ENCODE data around the gene SLC15A4. TPM values are rescaled to one million over a fixed set of nuclear protein-coding genes. Genes with fewer than 3 reads are reported as not detected.
A peak's percentile ranks its signal among the peaks of the same experiment; 100 is the strongest.

Gene SLC15A4
- 10 to 100 TPM; 41.3 to 55.1 (median 43.6) TPM for total RNA-seq

DNA sequence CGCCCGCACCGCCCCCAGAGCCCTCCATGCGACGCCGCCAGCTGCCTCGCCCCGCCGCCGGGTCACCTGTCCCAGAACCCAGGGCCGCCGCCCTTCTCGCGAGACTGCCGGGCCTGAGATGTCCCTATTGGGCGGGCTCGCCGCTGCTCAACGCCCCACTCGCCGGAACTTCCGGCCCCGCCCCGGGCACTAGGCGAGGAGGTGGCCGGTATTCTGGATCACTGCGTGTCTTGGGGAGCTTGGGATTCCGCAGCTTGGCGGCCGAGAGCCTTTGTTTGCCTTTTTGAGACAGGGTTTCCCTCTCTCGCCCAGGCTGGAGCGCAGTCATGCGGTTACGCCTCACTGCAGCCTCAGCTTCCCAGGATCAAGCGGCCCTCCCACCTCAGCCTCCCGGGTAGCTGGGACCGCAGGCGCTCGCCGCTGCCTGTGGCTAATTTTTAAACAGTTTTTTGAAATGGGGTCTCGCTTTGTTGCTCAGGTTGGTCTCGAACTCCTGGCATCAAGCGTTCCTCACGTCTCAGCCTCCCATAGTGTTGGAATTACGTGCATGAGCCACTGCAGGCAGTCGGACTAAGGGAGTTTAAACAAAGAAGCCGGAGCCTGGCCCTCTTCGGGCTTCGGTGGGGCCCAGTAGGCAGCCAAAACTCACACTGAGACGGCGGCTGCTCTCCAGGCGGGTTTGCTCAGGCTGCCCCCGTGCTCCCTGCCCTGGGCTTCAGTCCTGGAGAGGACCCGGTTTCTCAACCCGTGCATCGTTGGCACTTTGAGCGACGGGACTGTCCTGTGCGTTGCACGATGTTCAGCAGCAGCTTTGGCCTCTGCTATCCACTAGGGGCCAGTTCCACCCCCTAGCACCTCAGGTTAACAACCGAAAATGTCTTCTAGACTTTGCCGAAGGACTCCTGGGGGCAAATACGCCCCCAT, at the start of gene SLC15A4:
Gene SLC15A4 (minus strand): TSS at position 43 of the 924 bp plus-strand sequence. CDS start 15 bp downstream, at position 28.
- intact Hi-C loops (cut with DNase I; ENCODE audit: low total_unique reads) = no loop called here
- 6 to 7% methylated on average over 32 to 41 of the region's 63 CpGs for WGBS, 2 donors

DNA sequence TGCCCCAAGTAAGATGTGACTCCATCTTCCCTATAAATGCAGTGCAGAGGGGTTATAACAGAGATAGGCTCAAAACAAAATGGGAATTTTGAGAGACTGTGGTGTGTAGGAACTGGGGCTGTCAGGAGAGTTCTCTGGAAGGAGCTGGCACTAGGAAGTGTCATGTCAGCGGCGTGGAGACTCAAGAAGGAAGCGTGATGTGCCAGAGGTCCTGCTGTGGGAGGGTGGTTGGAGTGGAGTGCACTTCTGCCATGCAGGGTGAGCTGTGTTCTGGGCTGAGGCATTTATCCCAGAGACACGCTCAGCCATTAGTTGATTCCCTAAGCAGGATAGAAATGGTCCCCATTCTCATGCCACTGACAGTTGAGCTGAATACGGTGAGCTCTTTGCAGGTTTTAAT, 48.5 kb upstream of the SLC15A4 start:
- no peak for TF ChIP-seq POLR2A (IDR thresholded peaks at IDR 0.05)
- TF ChIP-seq, protein P1, sequence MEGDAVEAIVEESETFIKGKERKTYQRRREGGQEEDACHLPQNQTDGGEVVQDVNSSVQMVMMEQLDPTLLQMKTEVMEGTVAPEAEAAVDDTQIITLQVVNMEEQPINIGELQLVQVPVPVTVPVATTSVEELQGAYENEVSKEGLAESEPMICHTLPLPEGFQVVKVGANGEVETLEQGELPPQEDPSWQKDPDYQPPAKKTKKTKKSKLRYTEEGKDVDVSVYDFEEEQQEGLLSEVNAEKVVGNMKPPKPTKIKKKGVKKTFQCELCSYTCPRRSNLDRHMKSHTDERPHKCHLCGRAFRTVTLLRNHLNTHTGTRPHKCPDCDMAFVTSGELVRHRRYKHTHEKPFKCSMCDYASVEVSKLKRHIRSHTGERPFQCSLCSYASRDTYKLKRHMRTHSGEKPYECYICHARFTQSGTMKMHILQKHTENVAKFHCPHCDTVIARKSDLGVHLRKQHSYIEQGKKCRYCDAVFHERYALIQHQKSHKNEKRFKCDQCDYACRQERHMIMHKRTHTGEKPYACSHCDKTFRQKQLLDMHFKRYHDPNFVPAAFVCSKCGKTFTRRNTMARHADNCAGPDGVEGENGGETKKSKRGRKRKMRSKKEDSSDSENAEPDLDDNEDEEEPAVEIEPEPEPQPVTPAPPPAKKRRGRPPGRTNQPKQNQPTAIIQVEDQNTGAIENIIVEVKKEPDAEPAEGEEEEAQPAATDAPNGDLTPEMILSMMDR (IDR thresholded peaks at IDR 0.05) = no peak
- H3K4me3 ChIP-seq (ENCODE audit: low read depth, poor library complexity, severe bottlenecking) = no peak overlapping the region
- intact Hi-C loops (cut with DNase I; ENCODE audit: low total_unique reads) = no loop called here
- peak in 1 of 2 donors; percentile 60 for DNase-seq (ENCODE audit: low spot score in 2 of 2)
- 80 to 90% methylated on average over 5 of the region's 5 CpGs for WGBS, 2 donors

More for the DNA sequence above, at the start of gene SLC15A4:
- peak within 1 kb of the TSS; percentile 75 for H3K4me3 ChIP-seq (ENCODE audit: low read depth, poor library complexity, severe bottlenecking)
- DNase-seq (ENCODE audit: low spot score in 2 of 2) = peak; percentile 94 to 99
- TF ChIP-seq, protein P1 (IDR thresholded peaks at IDR 0.05) = no peak
- peak in 1 of 2 donors; percentile 17 for TF ChIP-seq POLR2A (IDR thresholded peaks at IDR 0.05)

- no peak for DNase-seq (ENCODE audit: low spot score in 2 of 2)
- H3K4me3 ChIP-seq (ENCODE audit: low read depth, poor library complexity, severe bottlenecking) = no peak overlapping the region
- intact Hi-C loops (cut with DNase I; ENCODE audit: low total_unique reads) = no loop called here
- 61 to 79% methylated on average over 2 of the region's 2 CpGs for WGBS, 2 donors
- TF ChIP-seq POLR2A (IDR thresholded peaks at IDR 0.05) = no peak
- TF ChIP-seq, protein P1 (IDR thresholded peaks at IDR 0.05) = no peak
Observed at GRCh38 chr12:128871516-128871892, 47.7 kb upstream of the SLC15A4 start.

GRCh38 chr12:128867466-128867865, 43.7 kb upstream of the SLC15A4 start:
- no peak overlapping the region for H3K4me3 ChIP-seq (ENCODE audit: low read depth, poor library complexity, severe bottlenecking)
- DNase-seq (ENCODE audit: low spot score in 2 of 2) = peak in 1 of 2 donors; percentile 77
- TF ChIP-seq POLR2A (IDR thresholded peaks at IDR 0.05) = no peak
- TF ChIP-seq, protein P1 (IDR thresholded peaks at IDR 0.05) = no peak
- WGBS, 2 donors = 84 to 85% methylated on average over 13 of the region's 13 CpGs
- intact Hi-C loops (cut with DNase I; ENCODE audit: low total_unique reads) = no loop called here

DNA sequence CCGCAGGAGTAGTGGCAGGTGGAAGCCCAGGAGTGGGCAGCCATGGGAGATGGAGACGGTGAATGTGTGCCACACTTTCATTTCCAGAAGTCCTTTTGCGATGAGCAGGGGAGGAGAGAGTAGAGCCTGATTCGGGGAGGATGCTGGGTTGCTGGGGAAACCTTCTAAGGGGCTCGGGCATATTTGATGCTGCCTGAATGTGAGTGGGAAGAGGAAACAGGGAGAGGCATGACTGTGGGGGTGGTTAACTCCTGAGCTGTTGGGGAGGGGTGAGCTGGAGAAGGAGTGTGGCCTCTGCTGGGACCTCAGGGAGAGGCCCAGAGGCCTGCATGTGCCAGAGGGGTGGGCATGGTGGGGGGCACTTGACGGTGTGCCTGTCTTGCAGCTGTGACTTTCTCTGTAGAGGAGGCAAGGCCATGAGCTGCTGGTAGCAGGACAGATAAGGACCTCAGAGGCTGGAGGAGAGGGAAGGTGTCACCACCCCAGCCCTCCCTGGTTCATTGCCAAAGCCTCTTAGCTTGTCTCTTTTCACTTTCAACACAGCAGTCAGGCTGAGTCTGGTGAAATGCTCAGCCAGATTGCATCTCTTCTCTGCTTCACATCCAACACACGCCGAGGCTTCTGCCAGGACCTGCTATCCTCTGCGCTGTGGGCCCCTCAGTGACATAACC, 40.9 kb upstream of the SLC15A4 start:
- no peak for TF ChIP-seq POLR2A (IDR thresholded peaks at IDR 0.05)
- TF ChIP-seq, protein P1 (IDR thresholded peaks at IDR 0.05) = no peak
- H3K4me3 ChIP-seq (ENCODE audit: low read depth, poor library complexity, severe bottlenecking) = no peak overlapping the region
- WGBS, 2 donors = 56 to 65% methylated on average over 9 of the region's 9 CpGs
- intact Hi-C loops (cut with DNase I; ENCODE audit: low total_unique reads) = no loop called here
- peak in 1 of 2 donors; percentile 57 for DNase-seq (ENCODE audit: low spot score in 2 of 2)
